Diencephalon (tissue), 1 donor: Measurements from ENCODE around the gene DPP4. TPM values are rescaled to one million over a fixed set of nuclear protein-coding genes. Genes with fewer than 3 reads are reported as not detected.

Experiments used
- small RNA-seq: library from RNA; depleted of rRNA; stranded (forward); fragments of <200 nt; gene quantifications from one replicate; pipeline ENCODE3, GENCODE V24; 2014
- total RNA-seq: library from RNA; depleted of rRNA; stranded (reverse); fragments of >200 nt; gene quantifications from one replicate; pipeline ENCODE4 v1.2.3, GENCODE V29; 2014

DPP4 gene
- total RNA-seq, result 0.46 TPM

GRCh38 chr2:162073888-162074631, at the start of gene DPP4:
DPP4 (minus strand) TSS chr2:162074215; CDS start chr2:162073981, 234 bp downstream.

Small RNAs within 50 kb of the gene (small RNA-seq; reads per million reads assigned to genes)
- not detected for gene TIMM8AP1

Other genes starting within 250 kb of the DPP4 start
- not detected for gene GCG, start 78.0 kb upstream of the DPP4 start, total RNA-seq
- gene FAP, start 169.2 kb upstream of the DPP4 start, total RNA-seq, result 2.3 TPM
- gene IFIH1, start 244.5 kb upstream of the DPP4 start, total RNA-seq, result 4.8 TPM